Measurements from ENCODE around the gene ARID5A. TPM values are rescaled to one million over a fixed set of nuclear protein-coding genes. Genes with fewer than 3 reads are reported as not detected.

The ARID5A gene
- total RNA-seq, 1 donor from 2014 or later: 9.9 TPM

DNA sequence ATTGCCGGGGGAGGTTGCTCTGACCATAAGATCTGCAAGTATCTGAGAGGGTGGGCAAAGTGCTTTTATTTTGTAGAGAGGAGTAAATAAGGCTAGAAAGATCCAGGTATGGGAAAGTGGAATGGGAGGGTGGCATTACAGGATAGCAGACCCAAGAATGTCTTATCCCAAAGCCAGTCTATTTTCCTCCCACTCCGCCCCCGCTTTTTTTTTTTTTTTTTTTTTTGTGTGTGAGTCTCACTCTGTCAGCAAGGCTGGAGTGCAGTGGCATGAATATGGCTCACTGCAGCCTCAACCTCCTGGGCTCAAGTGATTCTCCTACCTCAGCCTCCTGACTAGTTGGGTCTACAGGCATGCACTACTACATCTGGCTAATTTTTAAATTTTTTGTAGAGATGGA lies 31.5 kb downstream of the ARID5A start:
- H3K4me3 ChIP-seq (ENCODE audit: low read length in 3 of 3): no peak overlapping the region
- no peak overlapping the region for H3K9ac ChIP-seq (ENCODE audit: low read depth in 1 of 3, low read length in 3 of 3)
- peaks cover under 1 to 7% (median 1%) of the 10 kb centered on the region in 3 donors for H3K36me3 ChIP-seq (ENCODE audit: control insufficient read depth in 3 of 3, insufficient read depth in 3 of 3, low read length in 3 of 3)
- no peaks in the 10 kb centered on the region for H3K9me3 ChIP-seq (ENCODE audit: control insufficient read depth in 3 of 3, low read length in 3 of 3)
- no peaks in the 10 kb centered on the region for H3K27me3 ChIP-seq (ENCODE audit: control insufficient read depth in 3 of 3, insufficient read depth in 3 of 3, low read length in 3 of 3)
- H3K27ac ChIP-seq (ENCODE audit: low read depth, low read length): no peak overlapping the region
- H3K4me1 ChIP-seq (ENCODE audit: control insufficient read depth in 3 of 3, insufficient read depth in 3 of 3, low read length in 3 of 3): no peaks in the 10 kb centered on the region

DNA sequence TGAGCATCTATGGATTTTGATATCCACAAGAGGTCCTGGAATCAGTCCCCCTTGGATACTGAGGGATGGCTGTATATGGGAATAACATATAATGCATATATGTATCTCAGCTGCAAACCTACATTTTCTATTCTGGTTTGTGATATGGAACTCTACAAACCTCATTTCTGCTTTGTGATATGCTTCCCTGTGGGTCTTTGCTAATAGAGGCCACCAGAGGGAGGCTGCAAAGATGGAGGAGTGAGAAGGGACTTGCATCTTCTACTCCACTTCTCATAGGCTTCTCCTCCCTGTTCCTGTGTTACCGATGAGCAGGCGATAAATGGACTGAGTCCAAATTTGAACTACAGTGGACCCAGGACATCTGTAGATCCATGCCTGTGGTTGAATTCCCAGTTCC lies 37.8 kb downstream of the ARID5A start:
- Histone ChIP-seq H3K4me3 (ENCODE audit: low read length in 3 of 3) (no peak overlapping the region), H3K4me1 (ENCODE audit: control insufficient read depth in 3 of 3, insufficient read depth in 3 of 3, low read length in 3 of 3) (peaks cover 0 to 3% (median 0%) of the 10 kb centered on the region in 3 donors), H3K36me3 (ENCODE audit: control insufficient read depth in 3 of 3, insufficient read depth in 3 of 3, low read length in 3 of 3) (peaks cover 2 to 9% (median 4%) of the 10 kb centered on the region in 3 donors), H3K9me3 (ENCODE audit: control insufficient read depth in 3 of 3, low read length in 3 of 3) (no peaks in the 10 kb centered on the region), H3K9ac (ENCODE audit: low read depth in 1 of 3, low read length in 3 of 3) (no peak overlapping the region), H3K27me3 (ENCODE audit: control insufficient read depth in 3 of 3, insufficient read depth in 3 of 3, low read length in 3 of 3) (no peaks in the 10 kb centered on the region), H3K27ac (ENCODE audit: low read depth, low read length) (no peak overlapping the region)

DNA sequence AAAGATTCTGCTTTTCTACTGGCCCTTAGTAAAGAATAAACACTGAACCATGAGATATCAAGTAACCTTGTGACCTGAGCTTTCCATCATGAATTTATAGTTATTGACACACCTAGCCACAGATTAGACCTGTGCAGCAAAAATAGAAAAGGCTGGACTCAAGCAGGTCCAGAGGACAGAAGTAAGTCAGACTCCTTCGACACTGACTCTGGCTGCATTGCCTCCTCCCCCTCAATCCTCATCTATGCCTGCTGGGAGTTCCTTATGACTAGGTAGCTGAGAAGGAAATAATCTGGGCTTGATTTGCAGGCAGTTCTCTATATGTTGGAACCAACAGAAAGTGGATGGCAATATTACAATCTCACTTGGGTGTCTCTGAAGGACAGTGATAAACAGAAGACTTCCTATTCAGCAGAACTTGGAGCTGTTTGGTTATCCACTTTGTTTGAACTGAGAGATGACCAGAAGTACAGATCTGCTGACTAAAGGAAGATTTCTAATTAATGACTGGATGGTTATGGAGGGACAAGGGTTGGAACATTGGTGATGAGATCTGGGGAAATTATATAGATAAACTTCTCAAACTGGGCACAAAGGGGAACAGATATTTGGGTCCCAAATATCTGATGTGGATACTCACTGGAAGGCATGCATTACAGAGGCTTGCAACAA lies 39.4 kb downstream of the ARID5A start:
- H3K27me3 ChIP-seq (ENCODE audit: control insufficient read depth in 3 of 3, insufficient read depth in 3 of 3, low read length in 3 of 3): no peaks in the 10 kb centered on the region
- H3K9me3 ChIP-seq (ENCODE audit: control insufficient read depth in 3 of 3, low read length in 3 of 3): no peaks in the 10 kb centered on the region
- H3K4me3 ChIP-seq (ENCODE audit: low read length in 3 of 3): no peak overlapping the region
- H3K4me1 ChIP-seq (ENCODE audit: control insufficient read depth in 3 of 3, insufficient read depth in 3 of 3, low read length in 3 of 3): peaks cover 0 to 3% (median 0%) of the 10 kb centered on the region in 3 donors
- no peak overlapping the region for H3K27ac ChIP-seq (ENCODE audit: low read depth, low read length)
- H3K36me3 ChIP-seq (ENCODE audit: control insufficient read depth in 3 of 3, insufficient read depth in 3 of 3, low read length in 3 of 3): peaks cover 2 to 9% (median 4%) of the 10 kb centered on the region in 3 donors
- H3K9ac ChIP-seq (ENCODE audit: low read depth in 1 of 3, low read length in 3 of 3): no peak overlapping the region

GRCh38 chr2:96577501-96577900 lies 40.9 kb downstream of the ARID5A start:
- Histone ChIP-seq H3K36me3 (ENCODE audit: control insufficient read depth in 3 of 3, insufficient read depth in 3 of 3, low read length in 3 of 3) (peaks cover 2 to 9% (median 4%) of the 10 kb centered on the region in 3 donors), H3K9ac (ENCODE audit: low read depth in 1 of 3, low read length in 3 of 3) (no peak overlapping the region), H3K4me1 (ENCODE audit: control insufficient read depth in 3 of 3, insufficient read depth in 3 of 3, low read length in 3 of 3) (peaks cover 0 to 3% (median 0%) of the 10 kb centered on the region in 3 donors), H3K27me3 (ENCODE audit: control insufficient read depth in 3 of 3, insufficient read depth in 3 of 3, low read length in 3 of 3) (no peaks in the 10 kb centered on the region), H3K27ac (ENCODE audit: low read depth, low read length) (no peak overlapping the region), H3K4me3 (ENCODE audit: low read length in 3 of 3) (no peak overlapping the region), H3K9me3 (ENCODE audit: control insufficient read depth in 3 of 3, low read length in 3 of 3) (no peaks in the 10 kb centered on the region)

GRCh38 chr2:96578731-96579130 lies 42.2 kb downstream of the ARID5A start:
- peaks cover 0 to 6% (median 0%) of the 10 kb centered on the region in 3 donors for H3K36me3 ChIP-seq (ENCODE audit: control insufficient read depth in 3 of 3, insufficient read depth in 3 of 3, low read length in 3 of 3)
- no peak overlapping the region for H3K4me3 ChIP-seq (ENCODE audit: low read length in 3 of 3)
- peaks cover 0 to 3% (median 0%) of the 10 kb centered on the region in 3 donors for H3K4me1 ChIP-seq (ENCODE audit: control insufficient read depth in 3 of 3, insufficient read depth in 3 of 3, low read length in 3 of 3)
- no peaks in the 10 kb centered on the region for H3K27me3 ChIP-seq (ENCODE audit: control insufficient read depth in 3 of 3, insufficient read depth in 3 of 3, low read length in 3 of 3)
- H3K9me3 ChIP-seq (ENCODE audit: control insufficient read depth in 3 of 3, low read length in 3 of 3): no peaks in the 10 kb centered on the region
- no peak overlapping the region for H3K9ac ChIP-seq (ENCODE audit: low read depth in 1 of 3, low read length in 3 of 3)
- no peak overlapping the region for H3K27ac ChIP-seq (ENCODE audit: low read depth, low read length)

GRCh38 chr2:96579422-96579821 lies 42.9 kb downstream of the ARID5A start:
- Histone ChIP-seq H3K27ac (ENCODE audit: low read depth, low read length) (no peak overlapping the region), H3K27me3 (ENCODE audit: control insufficient read depth in 3 of 3, insufficient read depth in 3 of 3, low read length in 3 of 3) (no peaks in the 10 kb centered on the region), H3K4me3 (ENCODE audit: low read length in 3 of 3) (no peak overlapping the region), H3K9me3 (ENCODE audit: control insufficient read depth in 3 of 3, low read length in 3 of 3) (no peaks in the 10 kb centered on the region), H3K4me1 (ENCODE audit: control insufficient read depth in 3 of 3, insufficient read depth in 3 of 3, low read length in 3 of 3) (peaks cover 0 to 3% (median 0%) of the 10 kb centered on the region in 3 donors), H3K36me3 (ENCODE audit: control insufficient read depth in 3 of 3, insufficient read depth in 3 of 3, low read length in 3 of 3) (peaks cover 0 to 6% (median 0%) of the 10 kb centered on the region in 3 donors), H3K9ac (ENCODE audit: low read depth in 1 of 3, low read length in 3 of 3) (no peak overlapping the region)

GRCh38 chr2:96580771-96581170 lies 44.2 kb downstream of the ARID5A start:
- Histone ChIP-seq H3K4me3 (ENCODE audit: low read length in 3 of 3) (no peak overlapping the region), H3K4me1 (ENCODE audit: control insufficient read depth in 3 of 3, insufficient read depth in 3 of 3, low read length in 3 of 3) (peaks cover 0 to 3% (median 0%) of the 10 kb centered on the region in 3 donors), H3K27ac (ENCODE audit: low read depth, low read length) (no peak overlapping the region), H3K36me3 (ENCODE audit: control insufficient read depth in 3 of 3, insufficient read depth in 3 of 3, low read length in 3 of 3) (peaks cover 0 to 9% (median 0%) of the 10 kb centered on the region in 3 donors), H3K9ac (ENCODE audit: low read depth in 1 of 3, low read length in 3 of 3) (no peak overlapping the region), H3K27me3 (ENCODE audit: control insufficient read depth in 3 of 3, insufficient read depth in 3 of 3, low read length in 3 of 3) (no peaks in the 10 kb centered on the region), H3K9me3 (ENCODE audit: control insufficient read depth in 3 of 3, low read length in 3 of 3) (no peaks in the 10 kb centered on the region)

DNA sequence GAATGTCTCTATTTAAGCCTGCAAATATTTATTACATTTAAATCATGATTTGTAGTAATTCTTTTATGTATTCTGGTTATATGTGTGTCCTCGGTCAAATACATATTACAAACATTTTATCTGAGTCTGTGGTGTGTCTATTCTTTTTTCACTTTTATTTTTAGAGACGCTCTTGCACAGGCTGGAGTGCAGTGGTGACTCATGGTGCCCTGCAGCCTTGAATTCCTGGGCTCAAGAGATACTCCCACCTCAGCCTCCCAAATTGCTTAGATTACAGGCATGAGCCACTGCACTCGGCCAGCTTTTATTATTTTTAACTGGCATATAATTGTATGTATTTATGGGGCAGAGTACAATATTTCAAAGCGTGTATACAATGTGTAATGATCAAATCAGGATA lies 47.5 kb downstream of the ARID5A start:
- Histone ChIP-seq H3K4me1 (ENCODE audit: control insufficient read depth in 3 of 3, insufficient read depth in 3 of 3, low read length in 3 of 3) (peaks cover 0 to 5% (median 0%) of the 10 kb centered on the region in 3 donors), H3K9ac (ENCODE audit: low read depth in 1 of 3, low read length in 3 of 3) (no peak overlapping the region), H3K27me3 (ENCODE audit: control insufficient read depth in 3 of 3, insufficient read depth in 3 of 3, low read length in 3 of 3) (no peaks in the 10 kb centered on the region), H3K27ac (ENCODE audit: low read depth, low read length) (no peak overlapping the region), H3K36me3 (ENCODE audit: control insufficient read depth in 3 of 3, insufficient read depth in 3 of 3, low read length in 3 of 3) (peaks cover 0 to 9% (median 0%) of the 10 kb centered on the region in 3 donors), H3K4me3 (ENCODE audit: low read length in 3 of 3) (no peak overlapping the region), H3K9me3 (ENCODE audit: control insufficient read depth in 3 of 3, low read length in 3 of 3) (no peaks in the 10 kb centered on the region)

GRCh38 chr2:96587843-96588242 lies 51.3 kb downstream of the ARID5A start:
- no peak overlapping the region for H3K4me3 ChIP-seq (ENCODE audit: low read length in 3 of 3)
- H3K9ac ChIP-seq (ENCODE audit: low read depth in 1 of 3, low read length in 3 of 3): no peak overlapping the region
- H3K9me3 ChIP-seq (ENCODE audit: control insufficient read depth in 3 of 3, low read length in 3 of 3): no peaks in the 10 kb centered on the region
- H3K27ac ChIP-seq (ENCODE audit: low read depth, low read length): no peak overlapping the region
- peaks cover 0 to 13% (median 12%) of the 10 kb centered on the region in 3 donors for H3K36me3 ChIP-seq (ENCODE audit: control insufficient read depth in 3 of 3, insufficient read depth in 3 of 3, low read length in 3 of 3)
- H3K4me1 ChIP-seq (ENCODE audit: control insufficient read depth in 3 of 3, insufficient read depth in 3 of 3, low read length in 3 of 3): peaks cover 0 to 17% (median 8%) of the 10 kb centered on the region in 3 donors
- no peaks in the 10 kb centered on the region for H3K27me3 ChIP-seq (ENCODE audit: control insufficient read depth in 3 of 3, insufficient read depth in 3 of 3, low read length in 3 of 3)

- H3K27ac ChIP-seq (ENCODE audit: low read depth, low read length): no peak overlapping the region
- H3K4me1 ChIP-seq (ENCODE audit: control insufficient read depth in 3 of 3, insufficient read depth in 3 of 3, low read length in 3 of 3): peaks cover 0 to 17% (median 8%) of the 10 kb centered on the region in 3 donors
- H3K27me3 ChIP-seq (ENCODE audit: control insufficient read depth in 3 of 3, insufficient read depth in 3 of 3, low read length in 3 of 3): no peaks in the 10 kb centered on the region
- no peaks in the 10 kb centered on the region for H3K9me3 ChIP-seq (ENCODE audit: control insufficient read depth in 3 of 3, low read length in 3 of 3)
- no peak overlapping the region for H3K9ac ChIP-seq (ENCODE audit: low read depth in 1 of 3, low read length in 3 of 3)
- peaks cover 21 to 41% (median 34%) of the 10 kb centered on the region in 3 donors for H3K36me3 ChIP-seq (ENCODE audit: control insufficient read depth in 3 of 3, insufficient read depth in 3 of 3, low read length in 3 of 3)
- H3K4me3 ChIP-seq (ENCODE audit: low read length in 3 of 3): no peak overlapping the region
Observed at GRCh38 chr2:96591054-96591453, 54.5 kb downstream of the ARID5A start.
